Esophagus squamous epithelium (tissue), 5 donors: ENCODE results near the gene HSPB2. TPM values are rescaled to one million over a fixed set of nuclear protein-coding genes. Genes with fewer than 3 reads are reported as not detected.

Source experiments
- DNase-seq: peaks from one replicate; lab custom pipeline; 2025; lab: John Stamatoyannopoulos, UW
- H3K27ac ChIP-seq, 4 donors: fragments of 200-600 bp; sonication (generic); one replicate each; pipeline ENCODE4 v1.5.1; 2016 to 2019; ENCODE audit warnings: mild to moderate bottlenecking in 1 of 4
- H3K27me3 ChIP-seq, 4 donors: fragments of 200-600 bp; sonication (generic); 1 replicate in 3 of 4; 2 replicates in 1 of 4; pipeline versions ENCODE4 v1.5.1 to v1.6.0; 2017 to 2021; ENCODE audit warnings: antibody characterized with exemption in 1 of 4
- H3K36me3 ChIP-seq, 3 donors: fragments of 200-600 bp; sonication (generic); one replicate each; pipeline ENCODE4 v1.5.1; 2016 to 2019
- H3K4me1 ChIP-seq, 3 donors: fragments of 200-600 bp; sonication (generic); one replicate each; pipeline ENCODE4 v1.5.1; 2017 to 2019
- H3K4me3 ChIP-seq, 4 donors: fragments of 200-600 bp; sonication (generic); 1 replicate in 3 of 4; 2 replicates in 1 of 4; pipeline ENCODE4 v1.5.1; 2016 to 2019; ENCODE audit warnings: mild to moderate bottlenecking in 2 of 4, moderate library complexity in 1 of 4
- H3K9me3 ChIP-seq, 3 donors: fragments of 200-600 bp; sonication (generic); one replicate each; pipeline ENCODE4 v1.5.1; 2016 to 2019
- POLR2A ChIP-seq, 4 donors: fragments of 450-650 bp; IDR thresholded peaks; one replicate each; pipeline ENCODE4 v1.6.1; 2017; ENCODE audit warnings: antibody characterized with exemption in 4 of 4, mild to moderate bottlenecking in 4 of 4, moderate library complexity in 3 of 4
- WGBS, 2 donors: methylation state at CpG; one replicate each; pipeline ENCODE4 v1.1.5; 2018; 5-methylcytosine and 5-hydroxymethylcytosine counted together
- intact Hi-C: fragments of 100-400 bp; cut with DNase I; formaldehyde crosslinking; loops from one replicate; pipeline ENCODE4 v1.15.0; 2022
- total RNA-seq, 4 donors: library from RNA; depleted of rRNA; stranded (reverse); fragments of >200 nt; gene quantifications; one replicate each; pipeline ENCODE4 v1.1.0, GENCODE V29; 2016
- TF ChIP-seq, protein P1 (sequence below), 6 experiments: fragments of 450-650 bp in 4 of 6; fragments of 200-600 bp in 2 of 6; sonication (generic) in 2 of 6; IDR thresholded peaks; one replicate each; pipeline ENCODE4 v1.5.1; 2016 to 2019; ENCODE audit warnings: antibody characterized with exemption in 6 of 6, mild to moderate bottlenecking in 4 of 6, moderate library complexity in 4 of 6
- donor health status: DM: yes; HTN: yes; CAD: no.

HSPB2 gene
- total RNA-seq, 4 donors from 2014 or later, result 0.19 TPM; not detected in 3

DNA sequence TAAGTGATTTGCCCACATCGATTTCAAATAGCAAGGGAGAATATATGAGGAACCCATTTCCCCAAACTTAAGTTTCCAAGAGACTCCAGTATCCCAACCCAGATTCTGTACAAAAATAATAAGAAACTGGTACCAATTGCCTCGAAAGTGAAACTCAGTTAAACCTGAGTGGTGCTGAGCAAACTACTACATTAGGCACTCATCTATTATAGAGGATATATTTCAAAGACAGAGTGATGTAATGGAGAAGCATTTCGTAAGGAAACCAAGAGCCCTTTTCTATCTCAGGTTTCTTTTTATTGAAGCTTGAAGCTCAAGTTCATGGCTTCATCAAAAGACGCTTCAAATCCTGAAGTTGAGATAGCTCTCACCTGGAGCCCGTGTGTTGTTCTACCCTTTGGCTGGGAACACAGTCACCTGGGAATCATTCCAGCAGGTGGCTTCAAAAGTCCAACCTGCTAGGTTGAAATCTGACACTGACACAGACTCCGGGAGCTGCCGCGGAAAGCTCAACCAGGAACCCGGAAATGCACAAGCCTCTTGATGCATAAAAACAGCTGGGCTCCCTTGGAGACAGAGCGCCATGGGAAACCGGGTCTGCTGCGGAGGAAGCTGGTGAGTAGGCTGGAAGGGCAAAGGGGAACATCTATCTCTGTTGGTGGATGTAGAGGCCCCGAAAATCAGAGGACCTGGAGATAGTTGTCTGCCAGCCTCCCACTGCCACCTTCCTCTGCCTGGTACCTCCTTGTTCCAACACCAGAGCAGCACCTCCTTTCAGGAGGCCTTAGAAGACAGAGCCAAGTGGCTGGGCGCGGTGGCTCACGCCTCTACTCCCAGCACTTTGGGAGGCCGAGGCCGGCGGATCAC, 6.1 kb downstream of the HSPB2 start, which contains the start of gene C11orf52:
TSS of gene C11orf52 (plus strand) at position 524 of the 867 bp plus-strand sequence. CDS start at position 584, 60 bp downstream.
- Histone ChIP-seq H3K27ac (peak within 1 kb of the TSS; percentile 75 to 85 (median 80)), H3K4me3 (peak within 1 kb of the TSS in 3 of 4 donors; percentile 29 to 53 (median 32)), H3K4me1 (peaks cover 14 to 46% (median 17%) of the 10 kb centered on the region in 3 donors), H3K9me3 (no peaks in the 10 kb centered on the region), H3K27me3 (no peaks in the 10 kb centered on the region), H3K36me3 (no peaks in the 10 kb centered on the region)
- intact Hi-C loops, result no loop called here
- no peak for TF ChIP-seq POLR2A (IDR thresholded peaks at IDR 0.05)
- TF ChIP-seq, protein P1, sequence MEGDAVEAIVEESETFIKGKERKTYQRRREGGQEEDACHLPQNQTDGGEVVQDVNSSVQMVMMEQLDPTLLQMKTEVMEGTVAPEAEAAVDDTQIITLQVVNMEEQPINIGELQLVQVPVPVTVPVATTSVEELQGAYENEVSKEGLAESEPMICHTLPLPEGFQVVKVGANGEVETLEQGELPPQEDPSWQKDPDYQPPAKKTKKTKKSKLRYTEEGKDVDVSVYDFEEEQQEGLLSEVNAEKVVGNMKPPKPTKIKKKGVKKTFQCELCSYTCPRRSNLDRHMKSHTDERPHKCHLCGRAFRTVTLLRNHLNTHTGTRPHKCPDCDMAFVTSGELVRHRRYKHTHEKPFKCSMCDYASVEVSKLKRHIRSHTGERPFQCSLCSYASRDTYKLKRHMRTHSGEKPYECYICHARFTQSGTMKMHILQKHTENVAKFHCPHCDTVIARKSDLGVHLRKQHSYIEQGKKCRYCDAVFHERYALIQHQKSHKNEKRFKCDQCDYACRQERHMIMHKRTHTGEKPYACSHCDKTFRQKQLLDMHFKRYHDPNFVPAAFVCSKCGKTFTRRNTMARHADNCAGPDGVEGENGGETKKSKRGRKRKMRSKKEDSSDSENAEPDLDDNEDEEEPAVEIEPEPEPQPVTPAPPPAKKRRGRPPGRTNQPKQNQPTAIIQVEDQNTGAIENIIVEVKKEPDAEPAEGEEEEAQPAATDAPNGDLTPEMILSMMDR (IDR thresholded peaks at IDR 0.05), result peak in 1 of 6 experiments; percentile 9
- DNase-seq, result no peak
- 41 to 62% methylated on average over 7 to 17 of the region's 19 CpGs for WGBS, 2 donors

DNA sequence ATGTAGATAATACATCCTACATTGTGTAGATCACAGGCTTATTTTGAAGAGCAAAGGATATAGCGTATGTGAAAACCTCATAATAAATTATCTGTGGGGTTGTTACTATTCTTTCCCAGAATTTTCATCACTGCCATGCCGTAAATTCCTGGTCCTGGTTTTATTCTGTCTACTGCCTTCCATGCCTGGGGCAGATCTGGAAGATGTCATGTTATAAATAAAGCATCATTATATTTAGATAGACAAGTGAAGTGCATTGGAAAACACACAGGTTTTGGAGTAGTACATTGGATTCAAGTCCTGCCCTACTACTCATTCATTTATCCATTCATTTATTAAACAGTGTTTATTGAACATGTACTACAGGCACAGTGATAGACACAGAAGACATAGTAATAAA, 8.4 kb downstream of the HSPB2 start:
- no peaks in the 10 kb centered on the region for H3K36me3 ChIP-seq
- intact Hi-C loops, result loop anchor here (10.0 kb wide), 1 partner anchor 46 kb away; the partner anchor contains the start of genes ALG9, CFAP68 and FDXACB1
- H3K9me3 ChIP-seq, result no peaks in the 10 kb centered on the region
- no peak overlapping the region for H3K27ac ChIP-seq
- 48 to 66% methylated on average over 2 of the region's 2 CpGs for WGBS, 2 donors
- no peak for DNase-seq
- no peak overlapping the region for H3K4me3 ChIP-seq
- no peak for TF ChIP-seq POLR2A (IDR thresholded peaks at IDR 0.05)
- TF ChIP-seq, protein P1 (IDR thresholded peaks at IDR 0.05), result no peak
- peaks cover 15 to 52% (median 26%) of the 10 kb centered on the region in 3 donors for H3K4me1 ChIP-seq
- H3K27me3 ChIP-seq, result no peaks in the 10 kb centered on the region

DNA sequence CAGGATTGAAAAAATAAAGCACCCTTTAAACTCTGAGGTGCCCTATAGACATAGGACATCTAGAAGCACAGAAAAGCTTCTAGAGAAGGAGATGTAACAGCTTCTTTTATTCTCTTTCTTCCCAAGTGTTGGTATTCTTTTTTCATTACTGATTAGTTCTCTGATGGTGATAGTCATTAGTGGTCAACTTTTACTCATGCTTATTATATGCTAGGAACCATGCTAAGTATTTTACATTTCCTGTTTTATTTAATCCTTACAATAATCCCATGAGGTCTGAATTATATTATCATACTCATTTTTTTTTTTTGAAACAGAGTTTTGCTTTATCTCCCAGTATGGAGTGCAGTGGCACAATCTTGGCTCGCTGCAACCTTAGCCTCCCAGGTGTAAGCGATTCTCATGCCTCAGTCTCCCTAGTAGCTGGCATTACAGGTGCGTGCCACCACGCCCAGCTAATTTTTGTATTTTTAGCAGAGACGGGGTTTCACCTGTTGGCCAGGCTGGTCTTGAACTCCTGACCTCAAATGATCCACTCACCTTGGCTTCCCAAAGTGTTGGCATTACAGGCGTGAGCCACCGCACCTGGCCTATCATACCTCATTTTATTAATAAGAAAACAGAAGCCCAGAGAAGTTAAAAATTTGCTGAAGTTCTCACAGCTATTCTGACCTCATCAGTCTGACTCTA, 9.2 kb downstream of the HSPB2 start:
- TF ChIP-seq, protein P1 (IDR thresholded peaks at IDR 0.05), result no peak
- TF ChIP-seq POLR2A (IDR thresholded peaks at IDR 0.05), result no peak
- no peak for DNase-seq
- Histone ChIP-seq H3K9me3 (no peaks in the 10 kb centered on the region), H3K27me3 (no peaks in the 10 kb centered on the region), H3K4me3 (no peak overlapping the region), H3K4me1 (peaks cover 22 to 60% (median 31%) of the 10 kb centered on the region in 3 donors), H3K36me3 (no peaks in the 10 kb centered on the region), H3K27ac (peak overlapping the region in 1 of 4 donors; percentile 91)
- 87 to 92% methylated on average over 7 of the region's 7 CpGs for WGBS, 2 donors
- intact Hi-C loops, result loop anchor here (10.0 kb wide), 1 partner anchor 47 kb away; the partner anchor contains the start of genes ALG9, CFAP68 and FDXACB1

DNA sequence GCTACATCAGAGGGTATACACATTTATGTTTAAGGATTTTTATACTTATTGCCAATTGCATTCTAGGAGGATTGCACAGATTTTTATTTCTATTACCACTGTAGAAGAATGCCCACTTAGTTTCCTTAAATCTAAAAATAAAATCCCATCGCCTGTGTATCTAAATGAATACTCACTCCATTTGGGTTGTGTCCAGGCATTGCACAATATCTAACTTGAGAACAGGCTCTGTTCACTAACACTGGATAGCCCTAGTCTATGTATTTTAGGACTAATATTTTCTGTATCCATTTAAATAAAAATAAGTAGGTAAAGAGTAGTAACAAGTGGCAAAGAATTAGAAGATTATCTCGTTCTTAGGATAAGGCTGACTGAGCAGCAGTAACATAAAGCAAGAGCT, 10.3 kb downstream of the HSPB2 start:
- Histone ChIP-seq H3K27me3 (no peaks in the 10 kb centered on the region), H3K4me1 (peaks cover 27 to 68% (median 35%) of the 10 kb centered on the region in 3 donors), H3K36me3 (no peaks in the 10 kb centered on the region), H3K4me3 (peak overlapping the region in 1 of 4 donors; percentile 3), H3K9me3 (no peaks in the 10 kb centered on the region), H3K27ac (peak overlapping the region; percentile 64 to 93 (median 86))
- TF ChIP-seq, protein P1 (IDR thresholded peaks at IDR 0.05), result no peak
- no peak for TF ChIP-seq POLR2A (IDR thresholded peaks at IDR 0.05)
- 4 to 5% methylated on average over 2 of the region's 2 CpGs for WGBS, 2 donors
- no peak for DNase-seq
- intact Hi-C loops, result loop anchor here (10.0 kb wide), 1 partner anchor 48 kb away; the partner anchor contains the start of genes ALG9, CFAP68 and FDXACB1
